GM18502 (cell line): ENCODE data around the gene SERPINB1.
"Not testable (repeated sequence)": the region's sequence is repeated elsewhere in the genome, so short reads cannot be mapped to it uniquely, and the experiment has no call there.

Experiments used
- ATAC-seq: cut with Tn5 transposase; IDR thresholded peaks from one replicate; pipeline ENCODE4 v1.9.1; 2021; ENCODE audit warnings: mild to moderate bottlenecking; ENCODE audit not compliant: unreplicated experiment, poor library complexity

SERPINB1 gene

DNA sequence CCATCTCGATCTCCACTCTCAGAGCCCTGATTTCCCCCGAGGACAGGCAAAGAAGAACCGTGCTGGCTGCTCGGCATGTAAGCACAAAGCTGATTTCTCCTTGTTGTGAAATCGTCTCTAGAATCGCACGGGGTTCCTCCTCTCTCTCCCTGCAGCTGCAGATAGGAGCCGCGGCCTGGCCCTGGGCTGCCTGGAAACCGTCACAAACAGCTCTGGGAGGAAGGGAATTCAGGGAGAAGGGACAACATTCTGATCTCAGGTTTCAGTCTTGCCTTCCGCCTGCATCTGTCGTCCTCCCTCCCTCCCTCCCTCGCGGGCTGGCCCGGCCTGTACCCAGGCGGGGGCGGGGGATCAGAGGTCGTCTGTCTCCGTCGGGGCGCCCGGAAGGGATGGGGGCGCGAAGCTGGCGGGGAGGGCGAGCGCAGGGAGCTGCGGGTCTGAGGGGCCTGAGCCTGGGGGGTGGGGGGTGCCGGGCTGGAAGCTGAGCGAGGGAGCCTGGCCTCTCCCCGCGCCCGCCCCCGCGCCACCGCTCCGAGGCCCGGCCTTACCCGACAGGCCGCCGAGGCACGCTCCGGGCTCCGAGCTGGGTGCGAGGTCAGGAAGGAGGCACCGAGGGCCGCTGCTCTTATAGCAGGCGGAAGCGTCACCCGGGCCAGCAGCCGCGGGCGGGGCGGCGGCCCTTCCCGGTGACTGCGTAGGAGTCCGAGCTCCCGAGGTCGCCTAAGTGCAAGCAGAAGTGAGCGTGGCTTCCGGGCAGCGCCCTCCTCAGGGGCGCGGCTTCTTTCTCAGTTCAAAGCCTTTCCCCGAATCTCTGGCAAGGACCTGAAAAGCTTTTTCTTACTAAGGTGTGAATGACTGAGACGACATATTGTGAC lies at the start of gene SERPINB1:
Gene SERPINB1 (minus strand): TSS at position 600 of the 875 bp plus-strand sequence. CDS start 1,277 bp downstream, outside the sequence.
- ATAC-seq: peak; percentile 68

GRCh38 chr6:2890976-2891767 lies 49.5 kb upstream of the SERPINB1 start:
- ATAC-seq: no peak

DNA sequence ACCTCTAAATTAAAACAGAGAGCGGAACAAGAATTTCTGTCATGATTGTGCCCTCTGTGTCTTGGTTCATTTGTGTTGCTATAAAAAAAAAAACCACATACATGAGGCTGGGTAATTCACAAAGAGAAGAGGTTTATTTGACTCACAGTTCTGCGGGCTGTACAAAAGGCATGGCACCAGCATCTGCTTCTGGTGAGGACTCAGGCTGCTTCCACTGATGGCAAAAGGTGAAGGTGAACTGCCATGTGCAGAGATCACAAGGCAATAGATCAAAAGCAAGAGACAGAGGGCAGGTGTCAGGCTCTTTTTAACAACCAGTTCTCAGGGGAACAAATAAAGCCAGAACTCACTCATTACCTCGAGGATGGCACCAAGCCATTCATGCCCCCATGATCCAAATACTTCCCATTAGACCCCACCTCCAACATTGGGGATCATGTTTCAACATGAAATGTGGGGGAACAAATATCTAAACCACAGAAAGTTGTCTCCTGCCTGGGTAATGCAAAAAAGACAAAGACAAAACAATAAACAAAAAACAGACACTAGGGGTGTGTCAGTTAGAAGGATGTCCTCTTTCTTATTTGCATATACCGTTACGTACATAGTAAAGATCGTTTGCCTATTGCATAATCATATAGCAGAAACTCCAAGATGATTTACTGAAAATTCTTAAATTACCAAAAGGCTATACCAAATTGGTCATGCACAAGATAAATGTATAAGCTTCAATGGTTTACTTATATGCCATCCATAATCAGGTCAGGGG lies 44.5 kb upstream of the SERPINB1 start:
- no peak for ATAC-seq

DNA sequence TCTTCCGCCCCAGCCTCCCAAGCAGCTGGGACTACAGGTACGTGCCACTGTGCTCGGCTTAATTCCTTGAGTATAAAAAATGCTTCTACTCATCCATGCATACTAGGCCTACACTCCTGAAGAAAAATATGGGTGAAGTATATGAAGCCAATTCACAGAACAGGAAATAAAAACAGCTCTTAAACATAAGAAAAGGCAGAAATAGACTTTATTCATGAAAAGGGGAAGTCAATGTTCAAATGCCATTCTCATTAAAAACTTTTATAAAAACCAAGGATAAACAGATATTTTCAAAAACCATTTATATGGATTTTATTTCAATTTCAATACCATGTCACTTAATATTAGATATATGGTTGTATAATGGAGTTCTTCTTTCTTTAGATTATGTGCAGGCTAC lies 43.1 kb upstream of the SERPINB1 start:
- no peak for ATAC-seq

DNA sequence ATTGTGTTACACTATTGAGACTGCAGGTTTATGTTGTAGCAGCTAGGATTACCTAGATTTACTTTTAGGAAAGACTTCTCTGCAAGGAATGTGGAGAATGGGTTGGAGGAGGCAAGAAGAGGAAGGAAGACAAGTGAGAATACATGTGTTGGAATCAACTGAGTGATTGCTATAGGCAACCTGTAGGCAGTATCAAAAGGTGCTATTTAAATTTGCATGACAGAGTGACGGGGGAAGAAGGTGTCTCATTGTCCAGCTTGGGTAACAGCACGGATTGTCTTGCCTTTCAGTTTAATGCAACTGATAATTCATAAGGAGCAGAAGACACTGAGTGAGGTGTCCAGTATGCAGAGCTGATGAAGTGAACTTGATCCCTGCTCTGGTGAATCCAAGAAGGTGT lies 42.0 kb upstream of the SERPINB1 start:
- ATAC-seq: no peak

GRCh38 chr6:2881423-2881822 lies 39.8 kb upstream of the SERPINB1 start:
- peak; percentile 66 for ATAC-seq

DNA sequence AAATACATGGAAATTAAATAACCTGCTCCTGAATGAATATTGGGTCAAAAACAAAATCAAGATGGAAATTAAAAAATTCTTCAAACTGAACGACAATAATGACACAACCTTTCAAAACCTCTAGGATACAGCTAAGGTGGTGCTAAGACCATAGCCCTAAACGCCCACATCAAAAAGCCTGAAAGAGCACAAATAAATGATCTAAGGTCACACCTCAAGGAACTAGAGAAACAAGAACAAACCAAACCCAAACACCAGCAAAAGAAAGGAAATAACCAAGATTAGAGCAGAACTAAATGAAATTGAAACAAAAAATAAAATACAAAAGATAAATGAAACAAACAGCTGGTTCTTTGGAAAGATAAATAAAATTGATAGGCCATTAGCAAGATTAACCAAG lies 38.5 kb upstream of the SERPINB1 start:
- not testable (repeated sequence) for ATAC-seq

DNA sequence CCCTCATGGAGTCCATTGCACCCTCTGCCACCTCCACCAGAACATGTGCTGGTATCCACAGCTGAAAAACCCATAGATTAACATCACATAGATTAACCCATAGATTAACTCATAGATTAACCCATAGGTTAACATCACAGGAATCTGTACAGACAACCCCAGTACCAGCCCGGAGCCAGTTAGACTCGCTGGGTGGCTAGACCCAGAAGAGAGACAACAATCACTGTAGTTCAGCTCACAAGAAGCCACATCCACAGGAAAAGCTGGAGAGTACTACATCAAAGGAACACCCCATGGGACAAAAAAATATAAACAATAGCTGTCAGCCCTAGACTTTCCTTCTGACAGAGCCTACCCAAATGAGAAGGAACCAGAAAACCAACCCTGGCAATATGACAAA lies 36.3 kb upstream of the SERPINB1 start:
- no peak for ATAC-seq

DNA sequence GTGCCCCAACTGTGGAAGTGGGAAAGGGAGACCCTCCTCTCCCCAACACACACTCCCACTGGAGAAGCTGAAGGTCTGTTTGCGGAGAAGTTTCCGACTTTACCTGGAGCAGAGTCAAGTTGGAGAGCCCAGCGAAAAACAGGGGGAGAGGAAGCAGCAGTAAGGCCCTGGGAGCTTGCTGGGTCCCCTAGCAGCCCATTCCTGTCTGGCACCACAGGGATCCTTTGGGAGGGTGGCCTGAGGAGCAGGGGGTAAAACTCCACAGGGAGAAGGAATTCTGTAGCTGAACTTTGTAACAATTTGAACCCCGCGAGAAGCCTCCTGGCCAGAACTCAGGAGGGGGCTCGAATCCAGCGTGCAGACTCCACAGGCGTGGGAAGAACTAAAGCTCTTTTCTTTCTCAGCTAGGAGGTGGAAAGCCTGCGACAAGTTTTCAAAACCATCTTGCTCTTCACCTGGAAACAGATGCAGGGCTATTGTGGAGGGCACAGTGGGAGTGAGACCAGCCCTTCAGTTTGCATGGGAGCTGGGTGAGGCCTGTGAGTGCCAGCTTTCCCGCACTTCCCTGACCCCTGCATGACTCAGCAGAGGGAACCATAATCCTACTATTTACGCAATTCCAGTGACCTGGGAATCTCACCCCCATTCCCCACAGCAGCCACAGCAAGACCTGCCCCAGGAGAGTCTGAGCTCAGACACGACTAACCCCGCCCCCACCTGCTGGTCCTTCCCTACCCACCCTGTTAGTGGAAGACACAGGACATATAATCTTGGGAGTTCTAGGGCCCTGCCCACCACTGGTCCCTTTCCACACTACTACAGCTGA lies 35.6 kb upstream of the SERPINB1 start:
- ATAC-seq: no peak

DNA sequence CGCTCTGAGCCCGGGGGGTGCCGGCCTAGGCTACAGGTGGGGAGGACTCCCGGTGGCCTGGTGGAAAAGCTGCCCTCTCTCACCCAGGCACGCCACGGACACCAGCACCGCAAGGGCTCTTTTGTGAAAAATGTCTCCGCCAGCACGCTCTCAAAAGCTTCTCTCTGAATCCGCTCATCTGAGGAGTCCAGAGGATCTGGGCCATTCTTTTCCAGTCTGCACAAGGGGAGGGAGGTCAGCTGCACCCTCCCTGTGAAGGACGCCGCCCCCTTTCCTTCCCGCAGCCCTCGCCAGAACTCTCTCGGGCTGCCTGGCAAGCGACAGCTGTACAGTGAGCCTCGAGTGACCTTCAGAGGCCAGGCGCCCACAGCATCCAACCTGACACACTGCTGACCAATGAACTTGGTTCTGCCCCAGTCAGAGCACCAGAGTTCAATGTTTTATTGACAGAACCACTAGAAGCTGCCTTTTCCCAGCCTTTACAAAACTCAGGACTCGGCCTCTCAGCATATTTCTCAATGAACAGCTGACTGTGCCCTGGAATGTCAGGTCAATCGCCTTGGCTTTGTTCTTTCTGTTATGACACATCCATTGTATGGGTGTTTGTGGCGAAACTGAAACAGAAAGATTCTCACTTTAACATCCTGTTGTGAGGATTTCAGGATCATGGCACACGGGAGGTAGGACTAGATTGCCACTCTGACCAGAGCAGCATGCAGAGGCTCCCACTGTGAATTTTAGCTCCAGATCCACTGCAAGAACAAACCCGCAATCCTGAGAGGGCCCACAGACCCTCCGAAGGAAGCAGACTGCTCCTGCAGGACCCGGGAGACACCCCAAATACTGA lies 34.8 kb upstream of the SERPINB1 start:
- no peak for ATAC-seq

- no peak for ATAC-seq
Observed at GRCh38 chr6:2875359-2876191, 33.9 kb upstream of the SERPINB1 start.

DNA sequence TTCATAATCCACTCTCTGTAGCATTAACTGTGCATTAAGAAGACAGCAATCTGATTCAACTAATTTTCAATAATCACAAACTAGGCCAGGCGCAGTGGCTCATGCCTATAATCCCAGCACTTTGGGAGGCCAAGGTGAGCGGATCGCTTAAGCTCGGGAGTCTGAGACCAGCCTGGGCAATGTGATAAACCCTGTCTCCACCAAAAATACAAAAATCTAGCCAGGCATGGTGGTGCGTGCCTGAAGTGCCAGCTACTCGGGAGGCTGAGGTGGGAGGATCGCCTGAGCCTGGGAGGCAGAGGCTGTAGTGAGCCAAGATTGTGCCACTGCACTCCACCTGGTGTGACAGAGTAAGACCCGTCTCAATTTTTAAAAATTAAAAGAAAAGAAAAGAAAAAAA lies 32.0 kb upstream of the SERPINB1 start:
- ATAC-seq: no peak

DNA sequence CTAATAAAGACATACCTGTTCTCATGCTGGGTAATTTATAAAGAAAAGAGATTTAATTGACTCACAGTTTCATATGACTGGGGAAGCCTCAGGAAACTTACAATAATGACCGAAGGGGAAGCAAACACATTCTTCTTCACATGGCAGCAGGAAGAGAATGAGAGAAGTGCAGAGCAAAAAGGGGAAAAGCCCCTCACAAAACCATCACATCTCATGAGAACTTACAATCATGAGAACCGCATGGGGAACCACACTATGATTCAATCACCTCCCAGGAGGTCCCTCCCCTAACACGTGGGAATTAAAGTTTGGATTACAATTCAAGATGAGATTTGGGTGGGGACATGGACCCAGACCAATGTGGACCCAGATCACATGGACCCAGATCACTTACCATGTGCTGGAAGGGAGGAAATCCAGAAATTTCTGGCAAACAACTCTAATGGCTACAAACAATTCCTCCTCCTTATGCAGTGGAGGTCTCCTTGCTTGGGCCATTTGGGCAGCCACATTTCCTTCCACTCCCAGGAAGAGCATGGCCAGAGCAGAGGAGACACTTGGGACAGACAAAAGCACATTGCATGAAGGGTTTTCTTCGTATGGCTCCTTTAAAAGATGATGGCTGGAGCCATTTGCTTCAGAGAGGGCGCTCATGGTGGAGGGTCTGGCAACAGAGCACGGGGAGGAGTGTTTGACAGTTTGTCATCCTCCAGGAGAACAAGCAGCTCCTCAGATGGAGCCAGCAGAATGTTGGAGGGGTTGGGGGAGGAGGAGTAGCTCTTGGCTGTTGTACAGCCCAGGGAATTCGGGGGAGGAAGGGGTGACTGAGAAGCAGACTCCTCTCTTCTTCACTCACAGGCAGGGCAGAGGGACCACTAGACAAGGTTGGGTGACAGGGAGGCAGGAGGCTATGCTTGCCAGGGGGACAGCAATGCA lies 31.0 kb upstream of the SERPINB1 start:
- ATAC-seq: no peak

GRCh38 chr6:2871953-2872352 lies 30.3 kb upstream of the SERPINB1 start:
- ATAC-seq: no peak

DNA sequence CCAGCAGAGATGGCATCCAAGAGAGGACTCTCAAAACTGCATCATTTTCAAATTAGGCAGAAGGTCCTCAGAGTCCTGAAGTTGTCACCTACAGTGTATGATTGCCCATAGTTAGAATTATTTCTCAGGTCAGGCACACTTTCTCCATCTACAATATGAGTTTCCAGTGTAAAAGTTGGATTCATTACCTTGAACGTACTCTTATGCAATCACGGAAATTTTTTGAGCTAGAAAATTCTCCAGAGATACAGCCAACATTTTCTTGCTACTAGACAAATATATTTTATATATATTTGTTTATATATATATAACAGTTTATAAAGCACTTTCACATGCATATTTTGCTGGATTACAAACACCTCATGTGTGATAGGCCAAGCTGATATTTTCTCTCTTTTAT lies 29.4 kb upstream of the SERPINB1 start:
- ATAC-seq: no peak

DNA sequence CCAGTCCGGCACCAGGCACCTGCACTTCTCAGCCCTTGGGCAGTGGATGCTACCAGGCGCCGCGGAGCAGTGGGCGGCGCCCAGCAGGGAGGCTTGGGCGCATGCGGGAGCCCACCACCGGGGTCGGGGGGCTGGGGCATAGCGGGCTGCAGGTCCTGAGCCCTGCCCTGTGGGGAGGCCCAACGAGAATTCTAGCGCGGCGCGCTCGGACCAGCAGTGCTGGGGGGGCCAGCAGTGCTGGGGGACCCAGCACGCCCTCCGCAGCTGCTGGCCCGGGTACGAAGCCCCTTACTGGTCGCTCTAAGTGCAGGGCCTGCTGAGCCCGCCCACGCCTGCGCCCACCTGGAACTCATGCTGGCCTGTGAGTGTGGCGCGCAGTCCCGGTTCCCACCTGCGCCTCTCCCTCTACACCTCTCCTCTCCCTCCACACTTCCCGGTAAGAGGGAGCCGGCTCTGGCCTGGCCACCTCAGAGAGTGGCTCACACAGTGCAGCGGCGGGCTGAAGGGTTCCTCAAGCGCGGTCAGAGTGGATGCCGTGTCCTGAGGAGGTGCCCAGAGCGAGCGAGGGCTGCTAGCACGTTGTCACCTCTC lies 28.5 kb upstream of the SERPINB1 start:
- no peak for ATAC-seq

DNA sequence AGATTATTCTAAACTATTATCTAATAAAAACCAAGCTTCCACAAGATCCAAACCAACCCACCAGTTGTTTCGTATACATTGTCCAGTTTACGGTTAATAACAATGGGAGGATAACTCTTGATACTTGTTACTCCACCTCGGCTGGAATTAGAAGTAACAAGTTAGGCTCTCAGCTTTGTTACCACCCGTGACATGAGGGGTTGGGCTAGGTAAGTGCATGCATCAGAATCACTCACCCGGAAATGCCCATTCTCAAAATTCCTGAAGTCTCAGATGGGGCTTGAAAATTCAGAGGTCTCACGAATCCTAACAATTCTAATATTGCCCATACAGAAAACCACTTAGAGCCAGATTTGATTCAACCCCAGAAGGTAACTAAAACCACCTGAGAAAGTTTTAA lies 27.0 kb upstream of the SERPINB1 start:
- ATAC-seq: no peak
